H1 (cell line): ENCODE results near the gene SHISA9. TPM values are rescaled to one million over a fixed set of nuclear protein-coding genes. Genes with fewer than 3 reads are reported as not detected.

ENCODE experiments used
- CHD7 ChIP-seq: fragments of 300-600 bp; sonication (generic); IDR thresholded peaks from 2 replicates; pipeline ENCODE4 v1.7.1; 2012; ENCODE audit warnings: low read length, moderate library complexity, mild to moderate bottlenecking, inconsistent platforms; ENCODE audit not compliant: insufficient replicate concordance
- SP1 ChIP-seq: IDR thresholded peaks from 2 replicates; pipeline ENCODE4 v1.6.1; 2011; ENCODE audit warnings: low read depth, low read length
- polyA plus RNA-seq, 7 experiments: library from polyadenylated mRNA; depleted of rRNA in 3 of 7; stranded (reverse) in 5 of 7; unstranded in 2 of 7; fragments of >200 nt in 5 of 7; fragments of 200-250 nt in 2 of 7; gene quantifications; 1 replicate in 5 of 7; 2 replicates in 1 of 7; 4 replicates in 1 of 7; pipeline versions ENCODE4 v1.2.1 to v1.2.3, GENCODE V29; 2011 to 2013; ENCODE audit warnings: missing spikeins in 2 of 7, mixed read lengths in 2 of 7
- total RNA-seq: library from RNA; stranded (reverse); fragmentation: NEBNext Ultra II Directional; extraction: Animal tissue kit (Norgen Biotek cat#: 25700); gene quantifications from 2 replicates; pipeline ENCODE4 v1.2.1, GENCODE V29; 2021

SHISA9 gene
- total and polyA plus RNA-seq, 2 of the 8 experiments (the other 6 are each of a cell fraction or from before 2014, with no cell fraction given), result 25.6 to 39.8 TPM

GRCh38 chr16:13143551-13143950 is 242.2 kb downstream of the SHISA9 start (continued):
- TF ChIP-seq CHD7, result no peak
- TF ChIP-seq SP1, result no peak
- TF ChIP-seq, all 59 proteins: peak for 0
